Prostate gland (tissue), 2 donors: Measurements from ENCODE around the gene NINL.

Experiments
- CTCF ChIP-seq, 4 experiments: fragments of 200-600 bp in 2 of 4; fragments of 450-650 bp in 2 of 4; sonication (generic) in 2 of 4; IDR thresholded peaks; 1 replicate in 3 of 4; 2 replicates in 1 of 4; pipeline ENCODE4 v1.5.1; 2016 to 2019; ENCODE audit warnings: antibody characterized with exemption in 4 of 4, mild to moderate bottlenecking in 2 of 4, moderate library complexity in 2 of 4
- POLR2A ChIP-seq: fragments of 450-650 bp; IDR thresholded peaks from one replicate; pipeline ENCODE4 v1.6.1; 2016; ENCODE audit warnings: antibody characterized with exemption, mild to moderate bottlenecking

- no peak for TF ChIP-seq CTCF (IDR thresholded peaks at IDR 0.05)
- no peak for TF ChIP-seq POLR2A
Measured at GRCh38 chr20:25579081-25579770, 6.1 kb downstream of the NINL start.
